PC-9 (cell line): ENCODE data around the gene JARID2.

Experiments
- CTCF ChIP-seq: fragments of 200-600 bp; sonication (generic); conservative IDR thresholded peaks from 2 replicates; pipeline ENCODE4 v1.6.1; 2017; ENCODE audit warnings: mixed run types, antibody characterized with exemption, mild to moderate bottlenecking, moderate library complexity
- EZH2 ChIP-seq: fragments of 200-600 bp; sonication (generic); IDR thresholded peaks from 2 replicates; pipeline ENCODE4 v1.8.0; 2017; ENCODE audit warnings: antibody characterized with exemption, low read depth

GRCh38 chr6:15385521-15385920 lies 139.7 kb downstream of the JARID2 start:
- TF ChIP-seq CTCF: no peak
- no peak for TF ChIP-seq EZH2
